ENCODE results near the gene CD247. TPM values are rescaled to one million over a fixed set of nuclear protein-coding genes. Genes with fewer than 3 reads are reported as not detected.

Gene CD247
- total RNA-seq, 1 experiment from 2014 or later = 1.4 TPM

DNA sequence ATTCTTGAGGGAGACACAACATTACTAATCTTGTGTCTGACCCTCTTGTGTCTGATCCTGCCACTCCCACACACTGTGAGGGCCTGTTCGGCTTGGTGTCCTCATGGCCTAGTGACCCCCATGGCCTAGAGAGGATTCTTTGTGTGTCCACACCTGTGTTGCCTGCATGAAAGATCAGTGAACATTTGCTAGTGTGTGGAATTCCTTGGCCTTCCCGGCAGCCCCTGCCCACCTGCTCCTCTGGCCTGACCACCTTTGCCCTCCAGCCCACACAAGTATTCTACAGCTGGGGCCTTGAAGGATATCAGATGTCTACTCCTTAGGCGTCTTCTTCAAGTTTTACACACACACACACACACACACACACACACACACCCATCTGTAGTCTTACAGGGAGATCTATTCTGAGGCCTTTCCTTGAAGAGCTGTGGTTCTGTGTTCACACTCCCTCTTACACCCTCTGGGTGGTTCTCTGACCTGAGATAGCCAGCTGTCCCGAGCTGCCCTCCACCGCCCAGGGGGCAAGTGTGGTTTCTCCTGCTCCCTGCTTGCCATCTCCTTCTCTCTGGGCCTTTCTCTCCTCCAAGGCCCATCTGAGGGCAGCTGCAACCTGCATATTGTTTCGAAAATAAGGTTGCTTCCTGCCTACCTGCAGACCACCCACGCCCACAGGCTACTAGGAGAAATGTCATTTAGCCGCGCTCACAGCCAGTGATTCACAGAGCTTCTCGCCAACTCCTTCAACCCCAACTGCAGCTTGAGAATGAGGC lies 45.4 kb downstream of the CD247 start:
- Histone ChIP-seq H3K36me3 (ENCODE audit: insufficient read depth, low read length, poor library complexity, severe bottlenecking) (no peaks in the 10 kb centered on the region), H3K9me3 (ENCODE audit: low read depth, low read length, poor library complexity, severe bottlenecking) (no peaks in the 10 kb centered on the region), H3K4me1 (ENCODE audit: insufficient read depth, low read length, poor library complexity, severe bottlenecking) (no peaks in the 10 kb centered on the region), H3K27ac (ENCODE audit: low read depth, low read length, poor library complexity, severe bottlenecking) (no peak overlapping the region), H3K4me3 (ENCODE audit: low read depth, low read length, poor library complexity, severe bottlenecking) (no peak overlapping the region), H3K27me3 (replicated peaks; ENCODE audit: insufficient read depth, low read depth, low read length, poor library complexity) (no peaks in the 10 kb centered on the region)
- no TSS peak for BruUV-seq (replicated peaks)
- no peak for DNase-seq (ENCODE audit: low spot score)
- CTCF ChIA-PET = interaction anchor here (0.6 kb wide), 1 partner anchor 127 kb away, joined by 3 read pairs; no protein-coding TSS in a partner anchor
- TF ChIP-seq EZH2 (IDR thresholded peaks at IDR 0.05; ENCODE audit: borderline replicate concordance, low read depth, low read length, poor library complexity, severe bottlenecking) (no peak), CTCF (conservative IDR thresholded peaks at IDR 0.05; ENCODE audit: low read depth, low read length) (no peak)
- POLR2A ChIA-PET (ENCODE audit: low non-redundant PET) = no interaction called here
- intact Hi-C loops (cut with micrococcal nuclease; ENCODE audit: unreplicated experiment) = no loop called here

GRCh38 chr1:167471568-167471967 lies 46.8 kb downstream of the CD247 start:
- ChIA-PET CTCF (no interaction called here), POLR2A (ENCODE audit: low non-redundant PET) (no interaction called here)
- no peak for DNase-seq (ENCODE audit: low spot score)

GRCh38 chr1:167469280-167469965 lies 48.9 kb downstream of the CD247 start:
- no peaks in the 10 kb centered on the region for H3K27me3 ChIP-seq (replicated peaks; ENCODE audit: insufficient read depth, low read depth, low read length, poor library complexity)
- no peak for TF ChIP-seq CTCF (conservative IDR thresholded peaks at IDR 0.05; ENCODE audit: low read depth, low read length)
- TF ChIP-seq EZH2 (IDR thresholded peaks at IDR 0.05; ENCODE audit: borderline replicate concordance, low read depth, low read length, poor library complexity, severe bottlenecking) = no peak
- POLR2A ChIA-PET (ENCODE audit: low non-redundant PET) = no interaction called here
- DNase-seq (ENCODE audit: low spot score) = no peak
- no peaks in the 10 kb centered on the region for H3K9me3 ChIP-seq (ENCODE audit: low read depth, low read length, poor library complexity, severe bottlenecking)
- no peaks in the 10 kb centered on the region for H3K4me1 ChIP-seq (ENCODE audit: insufficient read depth, low read length, poor library complexity, severe bottlenecking)
- CTCF ChIA-PET = no interaction called here
- H3K4me3 ChIP-seq (ENCODE audit: low read depth, low read length, poor library complexity, severe bottlenecking) = no peak overlapping the region
- BruUV-seq (replicated peaks) = no TSS peak
- no peak overlapping the region for H3K27ac ChIP-seq (ENCODE audit: low read depth, low read length, poor library complexity, severe bottlenecking)
- no peaks in the 10 kb centered on the region for H3K36me3 ChIP-seq (ENCODE audit: insufficient read depth, low read length, poor library complexity, severe bottlenecking)
- intact Hi-C loops (cut with micrococcal nuclease; ENCODE audit: unreplicated experiment) = no loop called here

More at GRCh38 chr1:167471568-167471967, 46.8 kb downstream of the CD247 start:
- Histone ChIP-seq H3K27ac (ENCODE audit: low read depth, low read length, poor library complexity, severe bottlenecking) (no peak overlapping the region), H3K4me3 (ENCODE audit: low read depth, low read length, poor library complexity, severe bottlenecking) (no peak overlapping the region), H3K4me1 (ENCODE audit: insufficient read depth, low read length, poor library complexity, severe bottlenecking) (no peaks in the 10 kb centered on the region), H3K36me3 (ENCODE audit: insufficient read depth, low read length, poor library complexity, severe bottlenecking) (no peaks in the 10 kb centered on the region), H3K9me3 (ENCODE audit: low read depth, low read length, poor library complexity, severe bottlenecking) (no peaks in the 10 kb centered on the region), H3K27me3 (replicated peaks; ENCODE audit: insufficient read depth, low read depth, low read length, poor library complexity) (no peaks in the 10 kb centered on the region)
- BruUV-seq (replicated peaks) = no TSS peak
- TF ChIP-seq CTCF (conservative IDR thresholded peaks at IDR 0.05; ENCODE audit: low read depth, low read length) (no peak), EZH2 (IDR thresholded peaks at IDR 0.05; ENCODE audit: borderline replicate concordance, low read depth, low read length, poor library complexity, severe bottlenecking) (no peak)
- intact Hi-C loops (cut with micrococcal nuclease; ENCODE audit: unreplicated experiment) = no loop called here
